Mesendoderm (in vitro differentiated cells): ENCODE data around the gene NPLOC4.
A peak's percentile ranks its signal among the peaks of the same experiment; 100 is the strongest.

Experiments used
- DNase-seq: peaks from one replicate; pipeline ENCODE4 v3.0.0; 2013
- H2AK5ac ChIP-seq: 2 replicates; pipeline ENCODE4 v1.6.1; 2013; ENCODE audit warnings: low read length, inconsistent platforms
- H2BK120ac ChIP-seq: 2 replicates; pipeline ENCODE4 v1.6.1; 2013; ENCODE audit warnings: low read depth, mild to moderate bottlenecking, low read length, moderate library complexity, mixed read lengths
- H2BK15ac ChIP-seq: replicated peaks from 2 replicates; pipeline ENCODE4 v1.6.1; 2013; ENCODE audit warnings: low read depth, mild to moderate bottlenecking, moderate library complexity
- H2BK5ac ChIP-seq: 2 replicates; pipeline ENCODE4 v1.6.1; 2013; ENCODE audit warnings: low read length, inconsistent platforms
- H3K18ac ChIP-seq: 2 replicates; pipeline ENCODE4 v1.6.1; 2013; ENCODE audit warnings: mild to moderate bottlenecking, low read length, mixed read lengths
- H3K23ac ChIP-seq: one replicate; pipeline ENCODE4 v1.6.1; 2013; ENCODE audit warnings: low read length
- H3K27ac ChIP-seq: 2 replicates; pipeline ENCODE4 v1.5.1; 2013; ENCODE audit warnings: low read depth, mild to moderate bottlenecking, inconsistent platforms, low read length, moderate library complexity
- H3K27me3 ChIP-seq: 2 replicates; pipeline ENCODE4 v1.6.1; 2013; ENCODE audit warnings: low read length, control low read depth, mild to moderate bottlenecking, inconsistent platforms; ENCODE audit not compliant: insufficient read depth, poor library complexity
- H3K36me3 ChIP-seq: 2 replicates; pipeline ENCODE4 v1.6.1; 2013; ENCODE audit warnings: low read length, inconsistent platforms; ENCODE audit not compliant: control insufficient read depth, insufficient read depth
- H3K4ac ChIP-seq: one replicate; pipeline ENCODE4 v1.6.1; 2013; ENCODE audit warnings: low read depth, mild to moderate bottlenecking, low read length, moderate library complexity
- H3K4me1 ChIP-seq: 2 replicates; pipeline ENCODE4 v1.6.1; 2013; ENCODE audit warnings: low read depth, low read length, inconsistent platforms; ENCODE audit not compliant: control insufficient read depth
- H3K4me2 ChIP-seq: 2 replicates; pipeline ENCODE4 v1.6.1; 2013; ENCODE audit warnings: low read length
- H3K4me3 ChIP-seq: 2 replicates; pipeline ENCODE4 v1.5.1; 2013; ENCODE audit warnings: mild to moderate bottlenecking, low read length
- H3K56ac ChIP-seq: one replicate; pipeline ENCODE4 v1.6.1; 2013; ENCODE audit warnings: low read length
- H3K79me1 ChIP-seq: 2 replicates; pipeline ENCODE4 v1.6.1; 2013; ENCODE audit warnings: low read length, inconsistent platforms
- H3K79me2 ChIP-seq: 2 replicates; pipeline ENCODE4 v1.6.1; 2013; ENCODE audit warnings: mild to moderate bottlenecking, low read length; ENCODE audit not compliant: control insufficient read depth, insufficient read depth
- H3K9ac ChIP-seq: 2 replicates; pipeline ENCODE4 v1.6.1; 2013; ENCODE audit warnings: low read length, inconsistent platforms
- H4K5ac ChIP-seq: one replicate; pipeline ENCODE4 v1.6.1; 2013; ENCODE audit warnings: low read length
- H4K8ac ChIP-seq: one replicate; pipeline ENCODE4 v1.6.1; 2013; ENCODE audit warnings: low read depth, mild to moderate bottlenecking, control low read depth, low read length, moderate library complexity
- WGBS: extraction: QIAGEN DNeasy Blood & Tissue Kit; methylation state at CpG from one replicate; pipeline ENCODE4 v1.1.7; 2013; ENCODE audit warnings: low lambda C conversion rate, missing lambda C conversion rate; ENCODE audit not compliant: insufficient coverage; ENCODE audit errors: extremely low coverage; 5-methylcytosine and 5-hydroxymethylcytosine counted together

The NPLOC4 gene

GRCh38 chr17:81647640-81648012 is 10.7 kb upstream of the NPLOC4 start:
- H3K56ac ChIP-seq: peak overlapping the region; percentile 35
- H3K36me3 ChIP-seq: no peaks in the 10 kb centered on the region
- no peak overlapping the region for H2BK15ac ChIP-seq
- no peak overlapping the region for H3K4ac ChIP-seq
- H4K8ac ChIP-seq: no peak overlapping the region
- no CpG with 5 or more reads among the region's 21 CpGs for WGBS
- H3K4me1 ChIP-seq: no peaks in the 10 kb centered on the region
- H2BK5ac ChIP-seq: no peak overlapping the region
- no peak overlapping the region for H3K27ac ChIP-seq
- H3K79me2 ChIP-seq: no peaks in the 10 kb centered on the region
- no peak overlapping the region for H3K23ac ChIP-seq
- no peak overlapping the region for H3K4me3 ChIP-seq
- H2BK120ac ChIP-seq: no peak overlapping the region
- no peak overlapping the region for H3K18ac ChIP-seq
- H2AK5ac ChIP-seq: no peak overlapping the region
- no peak overlapping the region for H3K9ac ChIP-seq
- H3K4me2 ChIP-seq: peak overlapping the region; percentile 28
- no peaks in the 10 kb centered on the region for H3K79me1 ChIP-seq
- no peak overlapping the region for H4K5ac ChIP-seq
- H3K27me3 ChIP-seq: peaks cover 5% of the 10 kb centered on the region
- no peak for DNase-seq

GRCh38 chr17:81646869-81647600 is 10.1 kb upstream of the NPLOC4 start:
- H3K36me3 ChIP-seq: no peaks in the 10 kb centered on the region
- no peak overlapping the region for H4K5ac ChIP-seq
- no peaks in the 10 kb centered on the region for H3K79me1 ChIP-seq
- no peak overlapping the region for H3K18ac ChIP-seq
- no peak overlapping the region for H3K9ac ChIP-seq
- no peak overlapping the region for H3K4me2 ChIP-seq
- H3K4ac ChIP-seq: no peak overlapping the region
- no peak overlapping the region for H3K4me3 ChIP-seq
- H3K27me3 ChIP-seq: peaks cover 5% of the 10 kb centered on the region
- H2AK5ac ChIP-seq: no peak overlapping the region
- no peak overlapping the region for H3K23ac ChIP-seq
- no peaks in the 10 kb centered on the region for H3K4me1 ChIP-seq
- H2BK5ac ChIP-seq: no peak overlapping the region
- H2BK15ac ChIP-seq: no peak overlapping the region
- no peak overlapping the region for H2BK120ac ChIP-seq
- no peak overlapping the region for H4K8ac ChIP-seq
- no peak overlapping the region for H3K56ac ChIP-seq
- DNase-seq: no peak
- H3K79me2 ChIP-seq: no peaks in the 10 kb centered on the region
- no CpG with 5 or more reads among the region's 12 CpGs for WGBS
- H3K27ac ChIP-seq: no peak overlapping the region

GRCh38 chr17:81644976-81645952 is 8.4 kb upstream of the NPLOC4 start:
- H3K4ac ChIP-seq: no peak overlapping the region
- no CpG with 5 or more reads among the region's 29 CpGs for WGBS
- no peak overlapping the region for H3K4me2 ChIP-seq
- no peak overlapping the region for H3K4me3 ChIP-seq
- H3K23ac ChIP-seq: no peak overlapping the region
- H2AK5ac ChIP-seq: no peak overlapping the region
- H3K18ac ChIP-seq: no peak overlapping the region
- H2BK120ac ChIP-seq: no peak overlapping the region
- no peak overlapping the region for H3K27ac ChIP-seq
- no peak overlapping the region for H3K9ac ChIP-seq
- DNase-seq: no peak
- H3K27me3 ChIP-seq: peaks cover 5% of the 10 kb centered on the region
- H3K79me1 ChIP-seq: no peaks in the 10 kb centered on the region
- no peaks in the 10 kb centered on the region for H3K36me3 ChIP-seq
- no peak overlapping the region for H2BK15ac ChIP-seq
- no peaks in the 10 kb centered on the region for H3K79me2 ChIP-seq
- H3K4me1 ChIP-seq: no peaks in the 10 kb centered on the region
- no peak overlapping the region for H2BK5ac ChIP-seq
- no peak overlapping the region for H4K8ac ChIP-seq
- no peak overlapping the region for H4K5ac ChIP-seq
- H3K56ac ChIP-seq: no peak overlapping the region

- Histone ChIP-seq H3K4ac (no peak overlapping the region), H3K36me3 (no peaks in the 10 kb centered on the region), H4K8ac (no peak overlapping the region), H4K5ac (no peak overlapping the region), H3K79me2 (no peaks in the 10 kb centered on the region), H3K18ac (no peak overlapping the region), H3K4me3 (no peak overlapping the region), H3K4me2 (no peak overlapping the region), H3K4me1 (no peaks in the 10 kb centered on the region), H2BK120ac (no peak overlapping the region), H3K79me1 (no peaks in the 10 kb centered on the region), H2BK5ac (no peak overlapping the region), H3K23ac (no peak overlapping the region), H2AK5ac (no peak overlapping the region), H3K9ac (no peak overlapping the region), H3K27ac (no peak overlapping the region), H3K27me3 (peaks cover 5% of the 10 kb centered on the region), H2BK15ac (no peak overlapping the region), H3K56ac (no peak overlapping the region)
- no CpG with 5 or more reads among the region's 15 CpGs for WGBS
- no peak for DNase-seq
Measured at GRCh38 chr17:81644496-81644895, 7.6 kb upstream of the NPLOC4 start.

- DNase-seq: peak; percentile 31
- Histone ChIP-seq H4K5ac (no peak overlapping the region), H2BK5ac (no peak overlapping the region), H2BK120ac (no peak overlapping the region), H3K36me3 (no peaks in the 10 kb centered on the region), H2AK5ac (no peak overlapping the region), H3K23ac (no peak overlapping the region), H3K18ac (no peak overlapping the region), H3K9ac (no peak overlapping the region), H3K4me3 (no peak overlapping the region), H4K8ac (no peak overlapping the region), H3K27ac (no peak overlapping the region), H2BK15ac (no peak overlapping the region), H3K79me1 (no peaks in the 10 kb centered on the region), H3K79me2 (no peaks in the 10 kb centered on the region), H3K4ac (no peak overlapping the region), H3K27me3 (no peaks in the 10 kb centered on the region), H3K4me1 (no peaks in the 10 kb centered on the region), H3K4me2 (no peak overlapping the region), H3K56ac (no peak overlapping the region)
- no CpG with 5 or more reads among the region's 17 CpGs for WGBS
Measured at GRCh38 chr17:81641825-81642489, 5.0 kb upstream of the NPLOC4 start.
